Measurements from ENCODE around the gene RAD9B. TPM values are rescaled to one million over a fixed set of nuclear protein-coding genes. Genes with fewer than 3 reads are reported as not detected.

The RAD9B gene
- total and polyA plus RNA-seq, 2 donors from 2014 or later: 0.17 to 1.0 TPM

DNA sequence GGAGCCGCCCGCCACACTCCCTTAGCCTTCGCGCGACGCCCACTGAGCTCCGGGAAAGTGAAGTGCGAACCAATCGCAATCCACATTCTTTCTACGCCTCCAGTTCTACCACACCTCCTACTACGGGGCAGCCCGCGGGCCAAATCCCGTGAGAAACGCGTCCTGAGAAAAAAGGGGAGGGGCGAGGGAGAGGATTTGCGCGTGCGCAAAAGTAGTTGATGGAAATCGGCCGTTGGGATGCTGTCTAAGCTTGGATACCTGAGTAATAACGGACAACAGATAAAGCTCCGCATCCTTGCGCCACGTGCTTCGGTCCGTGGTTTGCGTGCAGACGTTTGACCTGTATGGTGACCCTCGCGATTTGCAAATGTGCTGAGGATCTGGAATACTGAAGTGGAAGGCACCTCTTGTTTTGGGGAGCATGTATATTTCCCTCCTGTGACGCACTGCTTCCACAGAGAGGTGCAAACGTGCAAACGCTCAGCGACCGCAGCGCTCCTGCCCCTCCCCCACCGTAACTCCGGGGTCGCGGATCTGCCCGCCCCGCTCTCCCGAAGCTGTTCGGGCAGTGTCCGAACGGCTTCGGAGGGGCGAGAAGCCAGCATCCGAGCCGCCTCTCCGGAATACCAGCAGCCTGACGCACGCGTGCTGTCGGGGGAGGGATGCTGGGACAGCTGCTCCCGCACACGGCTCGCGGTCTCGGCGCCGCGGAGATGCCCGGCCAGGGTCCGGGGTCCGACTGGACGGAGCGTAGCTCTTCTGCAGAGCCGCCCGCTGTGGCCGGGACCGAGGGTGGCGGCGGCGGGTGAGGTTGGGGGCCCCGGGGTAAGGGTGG lies 33.7 kb upstream of the RAD9B start, which contains the start of the genes FAM216A and GPN3:
FAM216A (plus strand) TSS at position 632 of the 835 bp plus-strand sequence; CDS start at position 663, 31 bp downstream.
GPN3 (minus strand) TSS at position 44 of the 835 bp plus-strand sequence. CDS start 54 bp downstream, outside the sequence.
- H3K9ac ChIP-seq (ENCODE audit: low read length in 3 of 3): peak within 1 kb of the TSS; percentile 13 to 95 (median 94)
- H3K4me3 ChIP-seq (ENCODE audit: low read length in 3 of 3): peak within 1 kb of the TSS; percentile 89 to 93 (median 92)
- no peaks in the 10 kb centered on the region for H3K9me3 ChIP-seq (ENCODE audit: control insufficient read depth in 2 of 3, insufficient read depth in 1 of 3, low read length in 3 of 3)
- FAIRE-seq: peak; percentile 86
- TF ChIP-seq CTCF (IDR thresholded peaks at IDR 0.05; ENCODE audit: borderline replicate concordance, extremely low read depth, insufficient read depth): peak; percentile 20
- intact Hi-C loops (cut with DNase I): no loop called here
- peaks cover 2 to 9% (median 2%) of the 10 kb centered on the region in 3 donors for H3K36me3 ChIP-seq (ENCODE audit: control insufficient read depth in 2 of 3, insufficient read depth in 3 of 3, low read length in 3 of 3)
- DNase-seq: peak; percentile 98 to 100 (median 99)
- no peaks in the 10 kb centered on the region for H3K27me3 ChIP-seq (ENCODE audit: control insufficient read depth, insufficient read depth, low read length)
- H3K27ac ChIP-seq (ENCODE audit: low read depth in 2 of 2, low read length in 2 of 2): peak within 1 kb of the TSS; percentile 76 to 91
- H3K4me1 ChIP-seq (ENCODE audit: control insufficient read depth in 2 of 3, insufficient read depth in 2 of 3, low read depth in 1 of 3, low read length in 3 of 3): peaks cover 0 to 10% (median 3%) of the 10 kb centered on the region in 3 donors

- no peak for FAIRE-seq
- no peak for DNase-seq
- intact Hi-C loops (cut with DNase I): no loop called here
- Histone ChIP-seq H3K4me1 (ENCODE audit: control insufficient read depth in 2 of 3, insufficient read depth in 2 of 3, low read depth in 1 of 3, low read length in 3 of 3) (no peaks in the 10 kb centered on the region), H3K9ac (ENCODE audit: low read length in 3 of 3) (no peak overlapping the region), H3K9me3 (ENCODE audit: control insufficient read depth in 2 of 3, insufficient read depth in 1 of 3, low read length in 3 of 3) (no peaks in the 10 kb centered on the region), H3K36me3 (ENCODE audit: control insufficient read depth in 2 of 3, insufficient read depth in 3 of 3, low read length in 3 of 3) (no peaks in the 10 kb centered on the region), H3K27ac (ENCODE audit: low read depth in 2 of 2, low read length in 2 of 2) (no peak overlapping the region), H3K4me3 (ENCODE audit: low read length in 3 of 3) (no peak overlapping the region), H3K27me3 (ENCODE audit: control insufficient read depth, insufficient read depth, low read length) (no peaks in the 10 kb centered on the region)
- no peak for TF ChIP-seq CTCF (IDR thresholded peaks at IDR 0.05; ENCODE audit: borderline replicate concordance, extremely low read depth, insufficient read depth)
Observed at GRCh38 chr12:110475426-110475825, 26.7 kb upstream of the RAD9B start.

DNA sequence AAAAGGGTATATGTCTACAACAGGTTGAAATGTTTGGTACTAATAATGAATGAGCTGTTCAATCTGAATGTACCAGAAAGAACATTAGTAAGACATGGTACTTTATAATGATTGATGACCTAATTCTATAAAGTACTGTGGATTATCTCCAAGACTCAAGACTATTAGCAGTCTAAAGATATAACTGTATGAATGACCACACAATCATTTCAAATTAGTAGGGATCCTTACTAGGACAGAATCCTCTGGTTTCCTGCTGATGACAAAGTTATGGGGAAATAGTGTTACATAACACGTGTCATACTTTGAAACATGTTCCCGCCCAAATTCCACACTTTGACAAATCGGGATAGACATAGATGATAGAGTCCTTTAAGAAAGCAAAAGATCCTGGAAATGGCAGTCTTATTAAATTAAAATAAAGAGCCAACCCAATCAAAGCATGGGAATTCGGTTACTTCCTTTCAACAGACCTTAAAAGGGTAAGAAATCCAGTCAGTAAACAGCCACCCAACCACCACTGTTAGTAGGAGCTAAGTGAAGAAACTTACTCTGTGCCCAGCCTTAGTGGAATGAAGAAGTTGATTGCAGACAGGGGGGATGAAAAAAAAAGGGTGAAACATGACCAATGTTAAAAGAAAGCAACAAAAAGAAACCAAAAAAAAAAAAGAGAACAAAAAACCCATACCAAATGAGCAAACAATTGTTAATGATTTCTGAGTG lies 3.0 kb upstream of the RAD9B start:
- Histone ChIP-seq H3K4me1 (ENCODE audit: control insufficient read depth in 2 of 3, insufficient read depth in 2 of 3, low read depth in 1 of 3, low read length in 3 of 3) (peaks cover 0 to 13% (median 2%) of the 10 kb centered on the region in 3 donors), H3K27me3 (ENCODE audit: control insufficient read depth, insufficient read depth, low read length) (no peaks in the 10 kb centered on the region), H3K9ac (ENCODE audit: low read length in 3 of 3) (no peak overlapping the region), H3K36me3 (ENCODE audit: control insufficient read depth in 2 of 3, insufficient read depth in 3 of 3, low read length in 3 of 3) (peaks cover 2 to 14% (median 4%) of the 10 kb centered on the region in 3 donors), H3K9me3 (ENCODE audit: control insufficient read depth in 2 of 3, insufficient read depth in 1 of 3, low read length in 3 of 3) (no peaks in the 10 kb centered on the region), H3K4me3 (ENCODE audit: low read length in 3 of 3) (no peak overlapping the region), H3K27ac (ENCODE audit: low read depth in 2 of 2, low read length in 2 of 2) (no peak overlapping the region)
- no peak for DNase-seq
- intact Hi-C loops (cut with DNase I): no loop called here
- TF ChIP-seq CTCF (IDR thresholded peaks at IDR 0.05; ENCODE audit: borderline replicate concordance, extremely low read depth, insufficient read depth): no peak
- no peak for FAIRE-seq

Data from kidney (tissue), 14 donors.